ENCODE data around the gene CPSF3. TPM values are rescaled to one million over a fixed set of nuclear protein-coding genes. Genes with fewer than 3 reads are reported as not detected.

CPSF3 gene
- total and polyA plus RNA-seq, 7 experiments from 2014 or later: 18.0 to 47.8 (median 22.2) TPM

- intact Hi-C loops (cut with micrococcal nuclease): loop anchor here (10.0 kb wide), 2 partner anchors 1016 to 1726 kb away; partner anchors contain the start of genes SLC66A3 (in 2 of the 2) and ODC1 (in 1 of the 2)
- no peak for ATAC-seq
- no peak overlapping the region for H3K27ac Mint-ChIP-seq
- ChIA-PET CTCF (interaction anchor here (1.2 kb wide), 1 partner anchor 12 kb away, joined by 3 read pairs; no protein-coding TSS in a partner anchor), POLR2A (no interaction called here)
- H3K36me3 Mint-ChIP-seq: peaks cover 9 to 43% (median 23%) of the 10 kb centered on the region in 5 donors
- Histone ChIP-seq H3K9me3 (ENCODE audit: control insufficient read depth in 2 of 3, low read length in 3 of 3) (no peaks in the 10 kb centered on the region), H3K36me3 (ENCODE audit: control insufficient read depth in 2 of 3, insufficient read depth in 3 of 3, low read length in 3 of 3) (peaks cover 4 to 44% (median 13%) of the 10 kb centered on the region in 3 experiments), H3K4me1 (ENCODE audit: control insufficient read depth in 2 of 2, insufficient read depth in 2 of 2, low read length in 2 of 2) (peaks cover 7 to 12% of the 10 kb centered on the region in 2 donors), H3K27ac (ENCODE audit: low read depth, low read length) (no peak overlapping the region), H3K27me3 (ENCODE audit: control insufficient read depth in 2 of 2, insufficient read depth in 2 of 2, low read length in 2 of 2) (no peaks in the 10 kb centered on the region), H3K4me3 (ENCODE audit: low read length) (no peak overlapping the region)
- peaks cover 0 to 19% (median 0%) of the 10 kb centered on the region in 7 donors for H3K4me1 Mint-ChIP-seq
- H3K9me3 Mint-ChIP-seq: no peaks in the 10 kb centered on the region
- no peak for DNase-seq
- H3K27me3 Mint-ChIP-seq: no peaks in the 10 kb centered on the region
- H3K4me3 Mint-ChIP-seq: no peak overlapping the region
Observed at GRCh38 chr2:9428965-9429577, 5.6 kb downstream of the CPSF3 start.

- H3K4me1 Mint-ChIP-seq: peaks cover 0 to 17% (median 0%) of the 10 kb centered on the region in 7 donors
- no peak overlapping the region for H3K4me3 ChIP-seq (ENCODE audit: low read length)
- H3K27ac Mint-ChIP-seq: peak overlapping the region in 2 of 9 donors; percentile 6 to 27
- no peak for DNase-seq
- H3K27ac ChIP-seq (ENCODE audit: low read depth, low read length): no peak overlapping the region
- H3K27me3 ChIP-seq (ENCODE audit: control insufficient read depth in 2 of 2, insufficient read depth in 2 of 2, low read length in 2 of 2): no peaks in the 10 kb centered on the region
- H3K4me3 Mint-ChIP-seq: no peak overlapping the region
- POLR2A ChIA-PET: interaction anchor here (1.2 kb wide), 1 partner anchor 43 kb away, joined by 3 read pairs; no protein-coding TSS in a partner anchor
- intact Hi-C loops (cut with micrococcal nuclease): no loop called here
- peaks cover 4 to 55% (median 13%) of the 10 kb centered on the region in 3 experiments for H3K36me3 ChIP-seq (ENCODE audit: control insufficient read depth in 2 of 3, insufficient read depth in 3 of 3, low read length in 3 of 3)
- H3K27me3 Mint-ChIP-seq: no peaks in the 10 kb centered on the region
- ATAC-seq: no peak
- H3K36me3 Mint-ChIP-seq: peaks cover 14 to 53% (median 32%) of the 10 kb centered on the region in 5 donors
- no peaks in the 10 kb centered on the region for H3K9me3 ChIP-seq (ENCODE audit: control insufficient read depth in 2 of 3, low read length in 3 of 3)
- CTCF ChIA-PET: no interaction called here
- H3K9me3 Mint-ChIP-seq: no peaks in the 10 kb centered on the region
- H3K4me1 ChIP-seq (ENCODE audit: control insufficient read depth in 2 of 2, insufficient read depth in 2 of 2, low read length in 2 of 2): no peaks in the 10 kb centered on the region
Observed at GRCh38 chr2:9430316-9431293, 7.2 kb downstream of the CPSF3 start.

GRCh38 chr2:9434489-9434888 lies 11.0 kb downstream of the CPSF3 start:
- Histone ChIP-seq H3K27ac (ENCODE audit: low read depth, low read length) (no peak overlapping the region), H3K4me1 (ENCODE audit: control insufficient read depth in 2 of 2, insufficient read depth in 2 of 2, low read length in 2 of 2) (no peaks in the 10 kb centered on the region), H3K4me3 (ENCODE audit: low read length) (no peak overlapping the region), H3K9me3 (ENCODE audit: control insufficient read depth in 2 of 3, low read length in 3 of 3) (no peaks in the 10 kb centered on the region), H3K36me3 (ENCODE audit: control insufficient read depth in 2 of 3, insufficient read depth in 3 of 3, low read length in 3 of 3) (peaks cover 7 to 73% (median 13%) of the 10 kb centered on the region in 3 experiments), H3K27me3 (ENCODE audit: control insufficient read depth in 2 of 2, insufficient read depth in 2 of 2, low read length in 2 of 2) (no peaks in the 10 kb centered on the region)
- Mint-ChIP-seq H3K27ac (peak overlapping the region in 1 of 9 donors; percentile 48), H3K9me3 (no peaks in the 10 kb centered on the region), H3K4me3 (no peak overlapping the region), H3K4me1 (peaks cover 0 to 14% (median 0%) of the 10 kb centered on the region in 7 donors), H3K36me3 (peaks cover 15 to 73% (median 48%) of the 10 kb centered on the region in 5 donors), H3K27me3 (no peaks in the 10 kb centered on the region)
- intact Hi-C loops (cut with micrococcal nuclease): no loop called here
- no peak for DNase-seq
- POLR2A ChIA-PET: interaction anchor here (0.7 kb wide), 2 partner anchors 16 to 57 kb away, joined by 3 to 8 read pairs; no protein-coding TSS in a partner anchor
- CTCF ChIA-PET: no interaction called here
- ATAC-seq: no peak

GRCh38 chr2:9439536-9439935 lies 16.1 kb downstream of the CPSF3 start:
- Histone ChIP-seq H3K4me1 (ENCODE audit: control insufficient read depth in 2 of 2, insufficient read depth in 2 of 2, low read length in 2 of 2) (no peaks in the 10 kb centered on the region), H3K27me3 (ENCODE audit: control insufficient read depth in 2 of 2, insufficient read depth in 2 of 2, low read length in 2 of 2) (no peaks in the 10 kb centered on the region), H3K9me3 (ENCODE audit: control insufficient read depth in 2 of 3, low read length in 3 of 3) (no peaks in the 10 kb centered on the region), H3K27ac (ENCODE audit: low read depth, low read length) (no peak overlapping the region), H3K4me3 (ENCODE audit: low read length) (no peak overlapping the region), H3K36me3 (ENCODE audit: control insufficient read depth in 2 of 3, insufficient read depth in 3 of 3, low read length in 3 of 3) (peaks cover 0 to 63% (median 12%) of the 10 kb centered on the region in 3 experiments)
- Mint-ChIP-seq H3K27ac (no peak overlapping the region), H3K27me3 (no peaks in the 10 kb centered on the region), H3K4me1 (no peaks in the 10 kb centered on the region), H3K9me3 (no peaks in the 10 kb centered on the region), H3K4me3 (no peak overlapping the region), H3K36me3 (peaks cover 18 to 58% (median 42%) of the 10 kb centered on the region in 5 donors)
- DNase-seq: no peak
- no peak for ATAC-seq
- intact Hi-C loops (cut with micrococcal nuclease): no loop called here
- CTCF ChIA-PET: interaction anchor here (0.6 kb wide), 1 partner anchor 1583 kb away, joined by 3 read pairs; no protein-coding TSS in a partner anchor
- POLR2A ChIA-PET: no interaction called here

- DNase-seq (no peak), ATAC-seq (no peak)
- H3K36me3 Mint-ChIP-seq: peaks cover 18 to 58% (median 44%) of the 10 kb centered on the region in 5 donors
- ChIA-PET CTCF (no interaction called here), POLR2A (no interaction called here)
- Histone ChIP-seq H3K9me3 (ENCODE audit: control insufficient read depth in 2 of 3, low read length in 3 of 3) (no peaks in the 10 kb centered on the region), H3K4me1 (ENCODE audit: control insufficient read depth in 2 of 2, insufficient read depth in 2 of 2, low read length in 2 of 2) (no peaks in the 10 kb centered on the region), H3K36me3 (ENCODE audit: control insufficient read depth in 2 of 3, insufficient read depth in 3 of 3, low read length in 3 of 3) (peaks cover 0 to 60% (median 12%) of the 10 kb centered on the region in 3 experiments), H3K27me3 (ENCODE audit: control insufficient read depth in 2 of 2, insufficient read depth in 2 of 2, low read length in 2 of 2) (no peaks in the 10 kb centered on the region), H3K4me3 (ENCODE audit: low read length) (no peak overlapping the region), H3K27ac (ENCODE audit: low read depth, low read length) (no peak overlapping the region)
- peaks cover 0 to 4% (median 0%) of the 10 kb centered on the region in 7 donors for H3K4me1 Mint-ChIP-seq
- no peaks in the 10 kb centered on the region for H3K27me3 Mint-ChIP-seq
- H3K4me3 Mint-ChIP-seq: no peak overlapping the region
- H3K9me3 Mint-ChIP-seq: no peaks in the 10 kb centered on the region
- intact Hi-C loops (cut with micrococcal nuclease): no loop called here
- no peak overlapping the region for H3K27ac Mint-ChIP-seq
Observed at GRCh38 chr2:9440058-9440727, 16.7 kb downstream of the CPSF3 start.

GRCh38 chr2:9441556-9441955 lies 18.1 kb downstream of the CPSF3 start:
- ATAC-seq (no peak), DNase-seq (no peak)
- no peaks in the 10 kb centered on the region for H3K27me3 ChIP-seq (ENCODE audit: control insufficient read depth in 2 of 2, insufficient read depth in 2 of 2, low read length in 2 of 2)
- no peaks in the 10 kb centered on the region for H3K9me3 ChIP-seq (ENCODE audit: control insufficient read depth in 2 of 3, low read length in 3 of 3)
- no peak overlapping the region for H3K27ac ChIP-seq (ENCODE audit: low read depth, low read length)
- H3K4me1 ChIP-seq (ENCODE audit: control insufficient read depth in 2 of 2, insufficient read depth in 2 of 2, low read length in 2 of 2): no peaks in the 10 kb centered on the region
- H3K4me3 ChIP-seq (ENCODE audit: low read length): no peak overlapping the region
- peaks cover 22 to 57% (median 43%) of the 10 kb centered on the region in 5 donors for H3K36me3 Mint-ChIP-seq
- H3K36me3 ChIP-seq (ENCODE audit: control insufficient read depth in 2 of 3, insufficient read depth in 3 of 3, low read length in 3 of 3): peaks cover 0 to 61% (median 12%) of the 10 kb centered on the region in 3 experiments
- ChIA-PET CTCF (interaction anchor here (1.3 kb wide), 1 partner anchor 12 kb away, joined by 3 read pairs; no protein-coding TSS in a partner anchor), POLR2A (no interaction called here)
- H3K4me3 Mint-ChIP-seq: no peak overlapping the region
- H3K27ac Mint-ChIP-seq: no peak overlapping the region
- intact Hi-C loops (cut with micrococcal nuclease): no loop called here
- H3K4me1 Mint-ChIP-seq: peaks cover 0 to 8% (median 0%) of the 10 kb centered on the region in 7 donors
- no peaks in the 10 kb centered on the region for H3K9me3 Mint-ChIP-seq
- H3K27me3 Mint-ChIP-seq: no peaks in the 10 kb centered on the region
